ENCODE measurements around the gene MRPL58. TPM values are rescaled to one million over a fixed set of nuclear protein-coding genes. Genes with fewer than 3 reads are reported as not detected.

MRPL58 gene
- total and polyA plus RNA-seq, 10 of the 15 experiments (the other 5 are each of a cell fraction or from before 2014, with no cell fraction given): 23.0 to 64.3 (median 51.9) TPM

DNA sequence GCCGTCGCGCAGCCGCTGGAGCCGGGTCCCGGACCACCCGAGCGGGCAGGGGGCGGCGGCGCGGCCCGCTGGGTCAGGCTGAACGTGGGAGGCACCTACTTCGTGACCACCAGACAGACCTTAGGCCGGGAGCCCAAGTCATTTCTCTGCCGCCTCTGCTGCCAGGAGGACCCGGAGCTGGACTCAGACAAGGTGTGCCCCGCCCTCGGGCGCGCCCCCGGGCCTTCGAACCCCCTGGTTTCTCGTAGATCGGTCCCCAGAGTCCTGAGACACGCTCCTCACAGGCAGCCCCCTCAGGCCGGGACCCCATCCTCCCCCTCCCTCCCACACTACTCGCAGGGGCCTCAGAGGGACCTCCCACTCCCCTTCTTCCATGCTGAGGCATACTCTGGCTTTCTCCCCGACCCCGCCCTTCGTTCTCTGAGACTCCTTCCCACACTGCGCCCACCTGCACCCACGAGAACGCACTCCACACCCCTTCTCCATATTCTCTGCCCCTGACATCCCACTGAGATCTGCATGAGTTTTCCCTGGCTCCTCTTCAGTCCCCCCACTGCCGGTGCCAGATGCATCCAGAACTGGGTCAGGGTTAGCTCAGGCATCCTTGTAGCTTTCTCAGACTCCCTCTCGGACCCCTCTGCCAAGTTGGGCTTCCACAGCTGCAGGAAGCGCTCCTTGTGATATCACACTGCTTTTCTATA, 35.1 kb downstream of the MRPL58 start:
- POLR2A ChIA-PET: interaction anchor here (0.9 to 1.8 kb wide), 9 partner anchors 9 to 202 kb away, joined by 3 to 7 read pairs (median 3); partner anchors contain the start of genes CDR2L, FDXR and MRPL58
- peaks cover 22% of the 10 kb centered on the region for H3K79me2 ChIP-seq (ENCODE audit: control insufficient read depth, insufficient read depth, low read length)
- RAD21 ChIA-PET (ENCODE audit: unreplicated experiment): interaction anchor here (0.5 to 4.3 kb wide), 5 partner anchors 37 to 86 kb away, joined by 4 to 22 read pairs (median 5); no protein-coding TSS in a partner anchor
- intact Hi-C loops (cut with micrococcal nuclease; ENCODE audit: unreplicated experiment) (loop anchor here (1.0 kb wide), 1 partner anchor 13 kb away; no protein-coding TSS in a partner anchor), in situ Hi-C loops (cut with MboI) (no loop called here)
- SMC1A ChIA-PET (ENCODE audit: uncharacterized antibody, unreplicated experiment): interaction anchor here (1.0 to 2.5 kb wide), 5 partner anchors 15 to 86 kb away, joined by 4 to 11 read pairs (median 5); partner anchors contain the start of gene MRPL58
- peak overlapping the region; percentile 64; the same call in 1 of the 2 replicates for H3K27ac ChIP-seq (ENCODE audit: control insufficient read depth, insufficient read depth)
- peak overlapping the region; percentile 80 for H3K9ac ChIP-seq (ENCODE audit: control insufficient read depth, insufficient read depth, low read length)
- peak overlapping the region; percentile 97 for H3K4me3 ChIP-seq
- H3K27me3 ChIP-seq (replicated peaks in 1 of 2; ENCODE audit: control insufficient read depth in 2 of 2, insufficient read depth in 2 of 2, low read length in 1 of 2): no peaks in the 10 kb centered on the region
- CTCF ChIA-PET: interaction anchor here (1.2 to 2.7 kb wide), 5 partner anchors 12 to 86 kb away, joined by 3 to 16 read pairs (median 5); partner anchors contain the start of gene MRPL58
- peaks cover 3% of the 10 kb centered on the region for H3K4me1 ChIP-seq (ENCODE audit: control insufficient read depth, insufficient read depth, low read length)
- H4K20me1 ChIP-seq (ENCODE audit: control insufficient read depth, insufficient read depth): no peaks in the 10 kb centered on the region
- no peak for ATAC-seq
- no peak for DNase-seq (ENCODE audit: low read depth, low spot score)
- no peaks in the 10 kb centered on the region; a peak in 1 of 4 replicates for H3K36me3 ChIP-seq (ENCODE audit: control insufficient read depth in 2 of 2, insufficient read depth in 2 of 2, low read length in 1 of 2)
- TF ChIP-seq EGR1 (IDR thresholded peaks at IDR 0.05; ENCODE audit: borderline replicate concordance in 1 of 2, low read depth in 2 of 2, low read length in 2 of 2) (no peak), KLF5 (IDR thresholded peaks at IDR 0.05; ENCODE audit: partially characterized antibody) (no peak), SPI1 (IDR thresholded peaks at IDR 0.05; ENCODE audit: borderline replicate concordance, insufficient read depth, low read depth, low read length) (no peak), HDGF (IDR thresholded peaks at IDR 0.05) (peak; percentile 38; the same call in 1 of the 2 replicates)
- TF ChIP-seq, protein P1, sequence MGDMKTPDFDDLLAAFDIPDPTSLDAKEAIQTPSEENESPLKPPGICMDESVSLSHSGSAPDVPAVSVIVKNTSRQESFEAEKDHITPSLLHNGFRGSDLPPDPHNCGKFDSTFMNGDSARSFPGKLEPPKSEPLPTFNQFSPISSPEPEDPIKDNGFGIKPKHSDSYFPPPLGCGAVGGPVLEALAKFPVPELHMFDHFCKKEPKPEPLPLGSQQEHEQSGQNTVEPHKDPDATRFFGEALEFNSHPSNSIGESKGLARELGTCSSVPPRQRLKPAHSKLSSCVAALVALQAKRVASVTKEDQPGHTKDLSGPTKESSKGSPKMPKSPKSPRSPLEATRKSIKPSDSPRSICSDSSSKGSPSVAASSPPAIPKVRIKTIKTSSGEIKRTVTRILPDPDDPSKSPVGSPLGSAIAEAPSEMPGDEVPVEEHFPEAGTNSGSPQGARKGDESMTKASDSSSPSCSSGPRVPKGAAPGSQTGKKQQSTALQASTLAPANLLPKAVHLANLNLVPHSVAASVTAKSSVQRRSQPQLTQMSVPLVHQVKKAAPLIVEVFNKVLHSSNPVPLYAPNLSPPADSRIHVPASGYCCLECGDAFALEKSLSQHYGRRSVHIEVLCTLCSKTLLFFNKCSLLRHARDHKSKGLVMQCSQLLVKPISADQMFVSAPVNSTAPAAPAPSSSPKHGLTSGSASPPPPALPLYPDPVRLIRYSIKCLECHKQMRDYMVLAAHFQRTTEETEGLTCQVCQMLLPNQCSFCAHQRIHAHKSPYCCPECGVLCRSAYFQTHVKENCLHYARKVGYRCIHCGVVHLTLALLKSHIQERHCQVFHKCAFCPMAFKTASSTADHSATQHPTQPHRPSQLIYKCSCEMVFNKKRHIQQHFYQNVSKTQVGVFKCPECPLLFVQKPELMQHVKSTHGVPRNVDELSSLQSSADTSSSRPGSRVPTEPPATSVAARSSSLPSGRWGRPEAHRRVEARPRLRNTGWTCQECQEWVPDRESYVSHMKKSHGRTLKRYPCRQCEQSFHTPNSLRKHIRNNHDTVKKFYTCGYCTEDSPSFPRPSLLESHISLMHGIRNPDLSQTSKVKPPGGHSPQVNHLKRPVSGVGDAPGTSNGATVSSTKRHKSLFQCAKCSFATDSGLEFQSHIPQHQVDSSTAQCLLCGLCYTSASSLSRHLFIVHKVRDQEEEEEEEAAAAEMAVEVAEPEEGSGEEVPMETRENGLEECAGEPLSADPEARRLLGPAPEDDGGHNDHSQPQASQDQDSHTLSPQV (IDR thresholded peaks at IDR 0.05): no peak
- TF ChIP-seq, protein P2, sequence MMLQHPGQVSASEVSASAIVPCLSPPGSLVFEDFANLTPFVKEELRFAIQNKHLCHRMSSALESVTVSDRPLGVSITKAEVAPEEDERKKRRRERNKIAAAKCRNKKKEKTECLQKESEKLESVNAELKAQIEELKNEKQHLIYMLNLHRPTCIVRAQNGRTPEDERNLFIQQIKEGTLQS (IDR thresholded peaks at IDR 0.05; ENCODE audit: borderline replicate concordance, extremely low read depth, low read depth, low read length): no peak
- TF ChIP-seq, protein P3, sequence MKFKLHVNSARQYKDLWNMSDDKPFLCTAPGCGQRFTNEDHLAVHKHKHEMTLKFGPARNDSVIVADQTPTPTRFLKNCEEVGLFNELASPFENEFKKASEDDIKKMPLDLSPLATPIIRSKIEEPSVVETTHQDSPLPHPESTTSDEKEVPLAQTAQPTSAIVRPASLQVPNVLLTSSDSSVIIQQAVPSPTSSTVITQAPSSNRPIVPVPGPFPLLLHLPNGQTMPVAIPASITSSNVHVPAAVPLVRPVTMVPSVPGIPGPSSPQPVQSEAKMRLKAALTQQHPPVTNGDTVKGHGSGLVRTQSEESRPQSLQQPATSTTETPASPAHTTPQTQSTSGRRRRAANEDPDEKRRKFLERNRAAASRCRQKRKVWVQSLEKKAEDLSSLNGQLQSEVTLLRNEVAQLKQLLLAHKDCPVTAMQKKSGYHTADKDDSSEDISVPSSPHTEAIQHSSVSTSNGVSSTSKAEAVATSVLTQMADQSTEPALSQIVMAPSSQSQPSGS (IDR thresholded peaks at IDR 0.05; ENCODE audit: low read length): no peak
- TF ChIP-seq, protein P4, sequence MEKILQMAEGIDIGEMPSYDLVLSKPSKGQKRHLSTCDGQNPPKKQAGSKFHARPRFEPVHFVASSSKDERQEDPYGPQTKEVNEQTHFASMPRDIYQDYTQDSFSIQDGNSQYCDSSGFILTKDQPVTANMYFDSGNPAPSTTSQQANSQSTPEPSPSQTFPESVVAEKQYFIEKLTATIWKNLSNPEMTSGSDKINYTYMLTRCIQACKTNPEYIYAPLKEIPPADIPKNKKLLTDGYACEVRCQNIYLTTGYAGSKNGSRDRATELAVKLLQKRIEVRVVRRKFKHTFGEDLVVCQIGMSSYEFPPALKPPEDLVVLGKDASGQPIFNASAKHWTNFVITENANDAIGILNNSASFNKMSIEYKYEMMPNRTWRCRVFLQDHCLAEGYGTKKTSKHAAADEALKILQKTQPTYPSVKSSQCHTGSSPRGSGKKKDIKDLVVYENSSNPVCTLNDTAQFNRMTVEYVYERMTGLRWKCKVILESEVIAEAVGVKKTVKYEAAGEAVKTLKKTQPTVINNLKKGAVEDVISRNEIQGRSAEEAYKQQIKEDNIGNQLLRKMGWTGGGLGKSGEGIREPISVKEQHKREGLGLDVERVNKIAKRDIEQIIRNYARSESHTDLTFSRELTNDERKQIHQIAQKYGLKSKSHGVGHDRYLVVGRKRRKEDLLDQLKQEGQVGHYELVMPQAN (conservative IDR thresholded peaks at IDR 0.05): peak; percentile 52; the same call in 1 of the 2 replicates
- no peak for FAIRE-seq
- H3K4me2 ChIP-seq (ENCODE audit: control insufficient read depth, insufficient read depth): peak overlapping the region; percentile 87
- BruUV-seq (replicated peaks): no TSS peak
- no peaks in the 10 kb centered on the region for H3K9me3 ChIP-seq (replicated peaks; ENCODE audit: control insufficient read depth, insufficient read depth, low read length)
- WGBS (ENCODE audit: insufficient coverage, insufficient replicate concordance, low lambda C conversion rate, missing lambda C conversion rate): 3% methylated on average over 21 of the region's 38 CpGs
- peak overlapping the region; percentile 65 for H2AFZ ChIP-seq (ENCODE audit: control insufficient read depth, low read depth, low read length)

Data from GM12878 (cell line).